ENCODE measurements around the gene MCC. TPM values are rescaled to one million over a fixed set of nuclear protein-coding genes. Genes with fewer than 3 reads are reported as not detected.
A peak's percentile ranks its signal among the peaks of the same experiment; 100 is the strongest.

Gene MCC
- total RNA-seq, 4 donors from 2014 or later = 57.7 to 91.5 (median 76.0) TPM

DNA sequence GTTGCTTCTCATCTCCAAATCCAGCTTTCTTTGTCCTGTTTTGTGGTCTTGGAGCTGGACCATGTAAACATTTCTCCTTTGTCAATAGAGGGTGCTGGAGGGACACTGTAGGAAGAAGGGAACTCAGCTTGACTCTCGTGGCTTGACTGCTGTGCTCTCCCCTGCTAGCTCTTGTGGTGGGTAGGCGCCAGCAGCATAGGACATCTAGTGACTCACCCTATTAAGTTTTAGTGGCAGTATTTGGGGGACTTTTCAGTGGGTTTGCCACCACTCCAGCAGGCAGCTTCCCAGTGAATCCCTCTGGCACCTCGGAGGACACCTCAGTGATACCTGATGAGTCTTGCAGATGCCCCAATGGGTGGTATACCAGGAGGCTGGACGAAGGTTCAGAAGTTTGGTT, 151.3 kb downstream of the MCC start:
- intact Hi-C loops (cut with DNase I; ENCODE audit: low total_unique reads) = no loop called here
- no peak for TF ChIP-seq POLR2A (IDR thresholded peaks at IDR 0.05)
- TF ChIP-seq CTCF (IDR thresholded peaks at IDR 0.05) = no peak
- DNase-seq (ENCODE audit: low spot score in 2 of 2) = peak in 1 of 2 donors; percentile 40
- no peak overlapping the region for H3K4me3 ChIP-seq (ENCODE audit: low read depth, poor library complexity, severe bottlenecking)
- WGBS, 2 donors = 44 to 70% methylated on average over 4 of the region's 4 CpGs

DNA sequence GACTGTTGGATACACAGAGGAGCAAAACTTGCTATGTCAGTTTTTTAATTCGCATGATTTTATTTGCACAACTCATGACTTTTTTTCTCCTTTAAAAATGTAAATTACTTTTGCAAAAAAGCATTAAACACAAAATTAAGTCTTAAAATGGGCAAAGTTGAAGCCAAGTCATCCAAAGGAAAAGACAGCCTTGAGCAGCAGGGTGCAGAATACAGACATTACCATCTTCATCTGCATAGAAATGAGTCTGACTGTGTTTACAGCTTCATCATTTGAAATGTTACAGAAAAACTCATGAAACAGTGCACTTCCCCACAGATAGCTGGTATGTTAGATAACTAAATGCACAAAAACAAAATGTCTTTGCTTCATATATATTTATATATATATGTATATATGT, 154.8 kb downstream of the MCC start:
- intact Hi-C loops (cut with DNase I; ENCODE audit: low total_unique reads) = no loop called here
- 81 to 83% methylated on average over 1 of the region's 1 CpG for WGBS, 2 donors

DNA sequence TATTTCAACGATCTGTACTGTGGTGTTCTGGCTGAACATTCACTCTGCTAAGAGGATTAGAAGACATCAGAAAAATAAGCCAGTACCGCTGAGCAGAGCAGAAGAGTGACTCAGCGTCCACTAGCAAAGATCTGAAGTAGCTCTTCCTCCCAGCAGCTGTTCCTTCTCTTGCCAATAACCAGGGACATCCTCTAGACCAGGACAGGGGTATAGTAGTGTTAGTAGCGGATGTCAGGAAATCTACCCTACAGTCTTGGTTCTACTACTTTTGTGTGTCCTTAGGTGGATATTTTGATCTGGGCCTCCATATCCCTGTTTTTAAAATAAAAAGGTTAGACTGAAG, 157.1 kb downstream of the MCC start:
- no peak for TF ChIP-seq POLR2A (IDR thresholded peaks at IDR 0.05)
- WGBS, 2 donors = 59 to 66% methylated on average over 4 of the region's 4 CpGs
- no peak for DNase-seq (ENCODE audit: low spot score in 2 of 2)
- intact Hi-C loops (cut with DNase I; ENCODE audit: low total_unique reads) = no loop called here
- H3K4me3 ChIP-seq (ENCODE audit: low read depth, poor library complexity, severe bottlenecking) = no peak overlapping the region

More for the DNA sequence above, 154.8 kb downstream of the MCC start:
- DNase-seq (ENCODE audit: low spot score in 2 of 2) = no peak
- no peak overlapping the region for H3K4me3 ChIP-seq (ENCODE audit: low read depth, poor library complexity, severe bottlenecking)
- no peak for TF ChIP-seq CTCF (IDR thresholded peaks at IDR 0.05)
- TF ChIP-seq POLR2A (IDR thresholded peaks at IDR 0.05) = no peak

DNA sequence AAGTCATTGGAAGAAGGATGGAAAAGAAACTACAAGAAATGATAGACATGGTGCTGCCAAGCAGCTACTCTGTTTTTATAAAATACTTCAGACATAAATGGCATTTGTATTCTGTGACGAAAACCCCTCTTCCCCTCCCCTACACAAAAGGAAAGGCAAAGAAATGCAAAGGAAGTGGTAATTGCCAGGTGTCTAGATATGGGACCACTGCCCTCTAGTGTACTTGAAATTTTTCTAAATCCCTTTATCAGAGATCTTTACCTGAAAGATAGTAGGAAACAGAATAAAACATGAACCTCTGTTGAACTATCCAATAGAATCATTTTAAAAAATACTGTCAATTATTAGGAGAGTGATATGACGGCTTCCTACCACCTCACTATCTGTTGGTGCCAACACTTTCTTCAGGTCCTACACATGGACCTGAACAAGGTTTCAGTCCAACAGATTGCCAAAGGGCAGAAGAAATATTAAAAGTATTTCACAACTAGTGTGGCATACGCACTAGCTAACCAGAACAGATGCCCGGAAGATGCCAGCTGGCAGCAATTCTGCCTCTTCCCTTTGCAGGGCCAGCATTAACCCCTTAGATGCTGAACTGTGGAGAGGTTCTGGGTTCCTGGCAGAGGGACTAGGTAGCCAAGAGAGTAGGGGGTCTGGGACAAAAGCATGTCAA, 157.6 kb downstream of the MCC start:
- H3K4me3 ChIP-seq (ENCODE audit: low read depth, poor library complexity, severe bottlenecking) = no peak overlapping the region
- no peak for TF ChIP-seq CTCF (IDR thresholded peaks at IDR 0.05)
- no peak for TF ChIP-seq POLR2A (IDR thresholded peaks at IDR 0.05)
- intact Hi-C loops (cut with DNase I; ENCODE audit: low total_unique reads) = no loop called here
- whole genome bisulfite sequencing, 2 donors = 8 to 11% methylated on average over 4 of the region's 4 CpGs
- peak in 1 of 2 donors; percentile 30 for DNase-seq (ENCODE audit: low spot score in 2 of 2)

DNA sequence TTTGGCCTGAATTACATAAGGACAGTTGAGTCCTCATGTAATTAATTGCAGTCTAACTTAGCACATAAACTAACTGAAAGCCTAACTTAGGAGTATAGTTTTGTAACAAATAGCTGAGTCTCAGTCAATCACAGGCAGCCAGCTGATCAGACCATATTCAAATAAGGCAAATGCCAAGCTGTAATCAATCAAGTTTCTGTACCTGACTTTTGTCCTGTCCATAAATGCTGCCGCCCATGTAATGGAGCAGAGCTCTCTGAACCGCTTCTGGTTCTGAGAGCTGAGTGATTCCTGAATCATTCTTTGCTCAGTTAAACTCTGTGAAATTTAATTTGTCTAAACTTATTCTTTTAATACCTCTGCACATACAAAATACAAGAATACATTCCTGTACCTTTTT, 158.3 kb downstream of the MCC start:
- intact Hi-C loops (cut with DNase I; ENCODE audit: low total_unique reads) = no loop called here
- TF ChIP-seq CTCF (IDR thresholded peaks at IDR 0.05) = no peak
- no peak for TF ChIP-seq POLR2A (IDR thresholded peaks at IDR 0.05)
- no peak overlapping the region for H3K4me3 ChIP-seq (ENCODE audit: low read depth, poor library complexity, severe bottlenecking)
- no peak for DNase-seq (ENCODE audit: low spot score in 2 of 2)
- WGBS, 2 donors = 83 to 86% methylated on average over 2 of the region's 2 CpGs

GRCh38 chr5:113325054-113325453, 163.2 kb downstream of the MCC start:
- 93 to 96% methylated on average over 4 of the region's 4 CpGs for WGBS, 2 donors
- intact Hi-C loops (cut with DNase I; ENCODE audit: low total_unique reads) = no loop called here
- no peak for TF ChIP-seq POLR2A (IDR thresholded peaks at IDR 0.05)
- TF ChIP-seq CTCF (IDR thresholded peaks at IDR 0.05) = no peak
- no peak for DNase-seq (ENCODE audit: low spot score in 2 of 2)
- no peak overlapping the region for H3K4me3 ChIP-seq (ENCODE audit: low read depth, poor library complexity, severe bottlenecking)
